Sigmoid colon (tissue), 4 donors: ENCODE data around the gene AP1S2.

Source experiments
- CTCF ChIP-seq, 4 experiments: fragments of 450-650 bp in 3 of 4; fragments of 200-600 bp in 1 of 4; IDR thresholded peaks; one replicate each; pipeline ENCODE4 v1.5.1; 2016 to 2019; ENCODE audit warnings: antibody characterized with exemption in 4 of 4, mild to moderate bottlenecking in 3 of 4, moderate library complexity in 2 of 4
- EP300 ChIP-seq, 4 donors: sonication (generic); formaldehyde crosslinking; IDR thresholded peaks; one replicate each; pipeline ENCODE4 v1.6.1; 2017; ENCODE audit warnings: antibody characterized with exemption in 4 of 4
- POLR2A ChIP-seq, 2 donors: fragments of 450-650 bp; IDR thresholded peaks; one replicate each; pipeline ENCODE4 v1.6.1; 2016; ENCODE audit warnings: antibody characterized with exemption in 2 of 2, mild to moderate bottlenecking in 2 of 2, moderate library complexity in 2 of 2
- POLR2AphosphoS5 ChIP-seq, 4 donors: sonication (generic); formaldehyde crosslinking; IDR thresholded peaks; one replicate each; pipeline ENCODE4 v1.6.1; 2017; ENCODE audit warnings: antibody characterized with exemption in 4 of 4

GRCh38 chrX:15812192-15812938 lies 42.2 kb downstream of the AP1S2 start:
- TF ChIP-seq CTCF (IDR thresholded peaks at IDR 0.05) (no peak), POLR2A (IDR thresholded peaks at IDR 0.05) (no peak), EP300 (IDR thresholded peaks at IDR 0.05) (no peak), POLR2AphosphoS5 (IDR thresholded peaks at IDR 0.05) (no peak)
